ENCODE results near the gene APP.

The APP gene

GRCh38 chr21:26003404-26003803 is 167.2 kb downstream of the APP start:
- Histone ChIP-seq H3K4me3 (replicated peaks; ENCODE audit: insufficient read depth, low read length) (no peak overlapping the region), H3K27me3 (ENCODE audit: insufficient read depth, poor library complexity, severe bottlenecking) (no peaks in the 10 kb centered on the region), H3K27ac (replicated peaks) (no peak overlapping the region)
- DNase-seq (ENCODE audit: low read depth in 1 of 2, low spot score in 1 of 2) = no peak
- no peak for TF ChIP-seq GABPA (IDR thresholded peaks at IDR 0.05; ENCODE audit: low read depth)
- no peak for TF ChIP-seq REST (IDR thresholded peaks at IDR 0.05; ENCODE audit: insufficient replicate concordance, low read depth)
- no peak for TF ChIP-seq POLR2AphosphoS5 (IDR thresholded peaks at IDR 0.05; ENCODE audit: low read depth)
- no peak for TF ChIP-seq CTCF (IDR thresholded peaks at IDR 0.05; ENCODE audit: insufficient read depth, low read length)
- no peak for TF ChIP-seq SPI1 (IDR thresholded peaks at IDR 0.05; ENCODE audit: borderline replicate concordance, low read depth)

GRCh38 chr21:26001356-26001755 is 169.2 kb downstream of the APP start:
- no peak overlapping the region for H3K27ac ChIP-seq (replicated peaks)
- H3K4me3 ChIP-seq (replicated peaks; ENCODE audit: insufficient read depth, low read length) = no peak overlapping the region
- no peak for DNase-seq (ENCODE audit: low read depth in 1 of 2, low spot score in 1 of 2)
- TF ChIP-seq REST (IDR thresholded peaks at IDR 0.05; ENCODE audit: insufficient replicate concordance, low read depth) (no peak), CTCF (IDR thresholded peaks at IDR 0.05; ENCODE audit: insufficient read depth, low read length) (no peak), POLR2AphosphoS5 (IDR thresholded peaks at IDR 0.05; ENCODE audit: low read depth) (no peak), SPI1 (IDR thresholded peaks at IDR 0.05; ENCODE audit: borderline replicate concordance, low read depth) (no peak), GABPA (IDR thresholded peaks at IDR 0.05; ENCODE audit: low read depth) (no peak)
- H3K27me3 ChIP-seq (ENCODE audit: insufficient read depth, poor library complexity, severe bottlenecking) = no peaks in the 10 kb centered on the region

GRCh38 chr21:25999921-26000582 is 170.5 kb downstream of the APP start:
- TF ChIP-seq CTCF (IDR thresholded peaks at IDR 0.05; ENCODE audit: insufficient read depth, low read length) = no peak
- no peak for TF ChIP-seq GABPA (IDR thresholded peaks at IDR 0.05; ENCODE audit: low read depth)
- TF ChIP-seq SPI1 (IDR thresholded peaks at IDR 0.05; ENCODE audit: borderline replicate concordance, low read depth) = no peak
- TF ChIP-seq REST (IDR thresholded peaks at IDR 0.05; ENCODE audit: insufficient replicate concordance, low read depth) = no peak
- no peak for TF ChIP-seq POLR2AphosphoS5 (IDR thresholded peaks at IDR 0.05; ENCODE audit: low read depth)
- Histone ChIP-seq H3K4me3 (replicated peaks; ENCODE audit: insufficient read depth, low read length) (no peak overlapping the region), H3K27me3 (ENCODE audit: insufficient read depth, poor library complexity, severe bottlenecking) (no peaks in the 10 kb centered on the region), H3K27ac (replicated peaks) (no peak overlapping the region)
- no peak for DNase-seq (ENCODE audit: low read depth in 1 of 2, low spot score in 1 of 2)
